Ovary (tissue), 9 donors: Measurements from ENCODE around the gene STK39. TPM values are rescaled to one million over a fixed set of nuclear protein-coding genes. Genes with fewer than 3 reads are reported as not detected.

ENCODE experiments used
- DNase-seq, 5 donors: peaks; one replicate each; pipeline ENCODE4 v3.0.0-alpha.2; 2019 to 2020
- H3K27ac ChIP-seq, 2 donors: fragments of 200-600 bp; one replicate each; pipeline versions ENCODE4 v1.5.1 to v1.8.0; 2019 to 2022
- H3K27me3 ChIP-seq: fragments of 200-600 bp; one replicate; pipeline ENCODE4 v1.8.0; 2022
- H3K36me3 ChIP-seq: fragments of 200-600 bp; sonication (generic); one replicate; pipeline ENCODE4 v1.5.1; 2019
- H3K4me1 ChIP-seq: one replicate; pipeline ENCODE4 v1.8.1; 2013; ENCODE audit warnings: mild to moderate bottlenecking, moderate library complexity; ENCODE audit not compliant: insufficient read depth
- H3K4me3 ChIP-seq: fragments of 200-600 bp; sonication (generic); one replicate; pipeline ENCODE4 v1.5.1; 2017
- H3K9me3 ChIP-seq, 2 donors: fragments of 200-600 bp in 1 of 2; sonication (generic) in 1 of 2; one replicate each; pipeline versions ENCODE4 v1.5.1 to v1.8.1; 2013 to 2019; ENCODE audit warnings: mild to moderate bottlenecking in 1 of 2, moderate library complexity in 1 of 2
- CTCF ChIP-seq, 3 donors: fragments of 450-650 bp in 2 of 3; fragments of 200-600 bp in 1 of 3; IDR thresholded peaks; one replicate each; pipeline versions ENCODE4 v1.5.1 to v1.8.0; 2016 to 2022; ENCODE audit warnings: antibody characterized with exemption in 3 of 3, mild to moderate bottlenecking in 1 of 3
- EP300 ChIP-seq: sonication (generic); formaldehyde crosslinking; IDR thresholded peaks from one replicate; pipeline ENCODE4 v1.6.1; 2017; ENCODE audit warnings: antibody characterized with exemption
- POLR2A ChIP-seq: fragments of 450-650 bp; IDR thresholded peaks from one replicate; pipeline ENCODE4 v1.6.1; 2017; ENCODE audit warnings: antibody characterized with exemption, mild to moderate bottlenecking, moderate library complexity
- WGBS, 3 donors: extraction: QIAGEN DNeasy Blood & Tissue Kit in 1 of 3; methylation state at CpG; one replicate each; pipeline versions ENCODE4 v1.1.5 to v1.1.7; 2013 to 2017; 5-methylcytosine and 5-hydroxymethylcytosine counted together
- intact Hi-C, 4 donors: fragments of 100-400 bp; cut with DNase I; formaldehyde crosslinking; loops; one replicate each; pipeline versions ENCODE4 v1.11.0 to v1.15.1; 2022 to 2023
- polyA plus RNA-seq, 2 donors: library from polyadenylated mRNA; stranded (reverse); fragments of 200-250 nt in 1 of 2; fragments of 350-450 nt in 1 of 2; fragmentation: Illumina TruSeq in 1 of 2; extraction: RNeasy Lipid Tissue Mini Kit (QIAGEN cat#74804) in 1 of 2; gene quantifications; one replicate each; pipeline ENCODE4 v1.2.3, GENCODE V29; 2013 to 2014
- total RNA-seq, 7 donors: library from RNA; depleted of rRNA in 2 of 7; stranded (reverse); fragments of >200 nt in 2 of 7; fragmentation: NEBNext Ultra II Directional in 3 of 7; extraction: Animal tissue kit (Norgen Biotek cat#: 25700) in 3 of 7; gene quantifications; one replicate each; pipeline versions ENCODE4 v1.1.0 to v1.2.4, GENCODE V29; 2016 to 2023
- donor health status: DM: no; HTN: no; CAD: no; lungs with moderate emphysema.
- donor health status: DM: no; HTN: no; CAD: no.
- donor health status: Bipolar disorder and iron deficiency.
- donor health status: DM: yes; HTN: yes; CAD: no.
- donor health status: DM: no; HTN: no; CAD: no.
- donor health status: DM: yes; HTN: yes; CAD: no.

Gene STK39
- total and polyA plus RNA-seq, 9 donors, result 5.9 to 14.1 (median 10.6) TPM

GRCh38 chr2:168237741-168238140 is 9.7 kb downstream of the STK39 start:
- Histone ChIP-seq H3K4me1 (peaks cover 2% of the 10 kb centered on the region), H3K4me3 (no peak overlapping the region), H3K27ac (no peak overlapping the region), H3K27me3 (no peaks in the 10 kb centered on the region), H3K36me3 (no peaks in the 10 kb centered on the region), H3K9me3 (no peaks in the 10 kb centered on the region)
- intact Hi-C loops, result no loop called here
- no peak for DNase-seq
- TF ChIP-seq POLR2A (no peak), EP300 (no peak), CTCF (IDR thresholded peaks at IDR 0.05) (no peak)
- WGBS, 3 donors, result 75 to 94% (median 88%) methylated on average over 1 of the region's 1 CpG

GRCh38 chr2:168234407-168235085 is 12.8 kb downstream of the STK39 start:
- DNase-seq, result no peak
- Histone ChIP-seq H3K36me3 (no peaks in the 10 kb centered on the region), H3K27me3 (no peaks in the 10 kb centered on the region), H3K4me1 (peaks cover under 1% of the 10 kb centered on the region), H3K27ac (no peak overlapping the region), H3K4me3 (no peak overlapping the region), H3K9me3 (no peaks in the 10 kb centered on the region)
- intact Hi-C loops, result no loop called here
- TF ChIP-seq EP300 (no peak), CTCF (IDR thresholded peaks at IDR 0.05) (no peak), POLR2A (no peak)
- WGBS, 3 donors, result 89 to 97% (median 96%) methylated on average over 2 of the region's 2 CpGs

- H3K27me3 ChIP-seq, result no peaks in the 10 kb centered on the region
- no peak overlapping the region for H3K4me3 ChIP-seq
- intact Hi-C loops, result no loop called here
- no peak for TF ChIP-seq EP300
- no peak for TF ChIP-seq CTCF (IDR thresholded peaks at IDR 0.05)
- no peak for TF ChIP-seq POLR2A
- H3K4me1 ChIP-seq, result no peaks in the 10 kb centered on the region
- H3K36me3 ChIP-seq, result no peaks in the 10 kb centered on the region
- no peak for DNase-seq
- H3K9me3 ChIP-seq, result no peaks in the 10 kb centered on the region
- 87 to 91% (median 88%) methylated on average over 5 of the region's 5 CpGs for WGBS, 3 donors
- H3K27ac ChIP-seq, result no peak overlapping the region
Observed at GRCh38 chr2:168233726-168234406, 13.5 kb downstream of the STK39 start.

GRCh38 chr2:168233166-168233565 is 14.2 kb downstream of the STK39 start:
- Histone ChIP-seq H3K4me1 (no peaks in the 10 kb centered on the region), H3K27ac (no peak overlapping the region), H3K4me3 (no peak overlapping the region), H3K27me3 (no peaks in the 10 kb centered on the region), H3K36me3 (no peaks in the 10 kb centered on the region), H3K9me3 (no peaks in the 10 kb centered on the region)
- WGBS, 3 donors, result 58 to 84% (median 77%) methylated on average over 2 of the region's 2 CpGs
- intact Hi-C loops, result no loop called here
- DNase-seq, result no peak
- TF ChIP-seq EP300 (no peak), POLR2A (no peak), CTCF (IDR thresholded peaks at IDR 0.05) (no peak)
